Kidney tubule cell (primary cell): ENCODE data around the gene XXYLT1.
"Not testable (repeated sequence)": the region's sequence is repeated elsewhere in the genome, so short reads cannot be mapped to it uniquely, and the experiment has no call there.

Experiments used
- DNase-seq: peaks from one replicate; pipeline ENCODE4 v3.0.0-alpha.2; 2018; ENCODE audit warnings: low spot score

XXYLT1 gene

GRCh38 chr3:195042743-195043606 is 228.0 kb downstream of the XXYLT1 start:
- DNase-seq: peak; percentile 48

- no peak for DNase-seq
These were observed 228.9 kb downstream of the XXYLT1 start for GRCh38 chr3:195041871-195042742.

- peak; percentile 68 for DNase-seq
These were observed 230.0 kb downstream of the XXYLT1 start for GRCh38 chr3:195040773-195041520.

- DNase-seq: no peak
These were observed 230.9 kb downstream of the XXYLT1 start for GRCh38 chr3:195040094-195040493.

- no peak for DNase-seq
These were observed 231.6 kb downstream of the XXYLT1 start for GRCh38 chr3:195039180-195039843.

GRCh38 chr3:195038161-195038560 is 232.8 kb downstream of the XXYLT1 start:
- no peak for DNase-seq

GRCh38 chr3:195037586-195037985 is 233.4 kb downstream of the XXYLT1 start:
- DNase-seq: not testable (repeated sequence)

GRCh38 chr3:195036974-195037373 is 234.0 kb downstream of the XXYLT1 start:
- no peak for DNase-seq

GRCh38 chr3:195036574-195036973 is 234.4 kb downstream of the XXYLT1 start:
- no peak for DNase-seq

GRCh38 chr3:195036203-195036505 is 234.8 kb downstream of the XXYLT1 start:
- no peak for DNase-seq

GRCh38 chr3:195035345-195036202 is 235.4 kb downstream of the XXYLT1 start:
- no peak for DNase-seq

GRCh38 chr3:195034541-195034940 is 236.4 kb downstream of the XXYLT1 start:
- no peak for DNase-seq

GRCh38 chr3:195034101-195034500 is 236.9 kb downstream of the XXYLT1 start:
- DNase-seq: no peak

GRCh38 chr3:195033531-195034091 is 237.3 kb downstream of the XXYLT1 start:
- peak; percentile 78 for DNase-seq

- no peak for DNase-seq
These were observed 238.0 kb downstream of the XXYLT1 start for GRCh38 chr3:195032955-195033354.

GRCh38 chr3:195032106-195032759 is 238.7 kb downstream of the XXYLT1 start:
- no peak for DNase-seq

- DNase-seq: no peak
These were observed 239.4 kb downstream of the XXYLT1 start for GRCh38 chr3:195031574-195032003.

GRCh38 chr3:195030791-195031321 is 240.1 kb downstream of the XXYLT1 start:
- DNase-seq: peak; percentile 17

- DNase-seq: no peak
These were observed 241.9 kb downstream of the XXYLT1 start for GRCh38 chr3:195028877-195029606.
